LNCAP (cell line): ENCODE results near the gene PIP5K1A.

Source experiments
- CTCF ChIP-seq: fragments of 450-650 bp; IDR thresholded peaks from 2 replicates; pipeline ENCODE4 v1.5.1; 2017; ENCODE audit warnings: mild to moderate bottlenecking

Gene PIP5K1A

GRCh38 chr1:151222130-151222529 is 23.8 kb downstream of the PIP5K1A start:
- TF ChIP-seq CTCF: no peak

DNA sequence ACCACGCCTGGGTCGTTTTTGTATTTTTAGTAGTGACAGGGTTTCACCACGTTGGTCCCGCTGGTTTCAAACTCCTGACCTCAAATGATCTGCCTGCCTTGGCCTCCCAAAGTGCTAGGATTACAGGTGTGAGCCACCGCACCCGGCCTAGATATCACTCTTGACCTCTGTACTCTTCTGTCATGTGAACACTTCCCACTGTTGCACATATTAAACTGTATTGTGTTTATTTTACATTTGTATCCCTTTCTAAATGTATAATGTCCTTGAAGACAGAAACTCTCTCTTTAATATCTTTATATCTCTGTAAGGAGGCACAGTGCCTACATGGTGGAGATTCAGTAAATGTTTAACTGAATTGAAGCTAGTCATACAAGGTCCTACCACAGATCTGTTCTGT is 36.9 kb downstream of the PIP5K1A start:
- no peak for TF ChIP-seq CTCF

DNA sequence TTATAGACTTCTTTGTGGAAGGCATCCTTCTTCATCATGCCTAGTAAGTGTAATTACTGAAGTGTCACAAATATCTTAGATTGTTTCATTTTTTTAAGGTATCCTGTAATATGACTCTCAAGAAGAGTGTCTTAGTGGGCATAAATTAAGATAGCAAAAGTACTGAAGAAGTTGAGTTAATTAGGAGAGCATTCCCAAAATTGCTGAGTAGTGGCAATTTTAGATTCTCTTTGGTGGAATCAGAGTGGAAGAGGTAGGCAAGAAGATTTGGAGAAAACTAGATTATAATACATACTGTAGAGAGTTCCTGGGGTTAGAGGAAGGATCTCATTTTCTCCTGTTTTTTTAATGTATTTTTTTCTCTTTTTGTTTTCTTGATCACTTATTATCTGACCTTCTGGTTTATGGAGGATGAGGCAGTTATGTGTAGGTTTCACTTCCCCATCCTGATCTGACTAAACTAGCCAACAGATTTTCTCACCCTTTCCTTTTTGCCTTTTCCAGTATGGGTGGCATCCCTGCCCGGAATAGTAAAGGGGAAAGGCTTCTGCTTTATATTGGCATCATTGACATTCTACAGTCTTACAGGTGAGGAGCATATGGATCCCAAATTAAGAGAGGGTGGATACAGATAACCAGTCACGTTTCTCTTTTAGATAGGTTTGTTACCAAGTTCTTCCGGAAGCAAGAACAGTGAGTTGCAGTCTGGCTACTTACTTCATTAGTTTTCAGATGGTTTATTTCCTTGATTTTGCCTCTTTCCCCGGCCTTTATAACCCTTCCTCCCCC is 39.5 kb downstream of the PIP5K1A start:
- no peak for TF ChIP-seq CTCF

GRCh38 chr1:151238467-151238739 is 40.1 kb downstream of the PIP5K1A start:
- TF ChIP-seq CTCF: no peak

DNA sequence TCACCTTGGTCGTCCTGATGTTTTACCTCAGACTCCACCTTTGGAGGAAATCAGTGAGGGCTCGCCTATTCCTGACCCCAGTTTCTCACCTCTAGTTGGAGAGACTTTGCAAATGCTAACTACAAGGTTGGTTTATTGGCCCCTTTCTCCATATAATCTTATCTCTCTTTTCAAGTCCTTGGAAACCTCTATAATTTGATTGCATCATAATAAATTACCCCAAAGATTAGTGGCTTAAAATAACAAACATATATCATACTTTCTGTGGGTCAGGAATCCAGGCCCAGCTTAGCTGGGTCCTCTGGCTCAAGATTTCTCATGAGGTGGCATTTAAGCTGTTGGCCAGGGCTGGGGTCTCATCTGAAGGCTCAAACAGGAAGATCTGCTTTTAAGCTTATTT is 44.1 kb downstream of the PIP5K1A start:
- no peak for TF ChIP-seq CTCF

DNA sequence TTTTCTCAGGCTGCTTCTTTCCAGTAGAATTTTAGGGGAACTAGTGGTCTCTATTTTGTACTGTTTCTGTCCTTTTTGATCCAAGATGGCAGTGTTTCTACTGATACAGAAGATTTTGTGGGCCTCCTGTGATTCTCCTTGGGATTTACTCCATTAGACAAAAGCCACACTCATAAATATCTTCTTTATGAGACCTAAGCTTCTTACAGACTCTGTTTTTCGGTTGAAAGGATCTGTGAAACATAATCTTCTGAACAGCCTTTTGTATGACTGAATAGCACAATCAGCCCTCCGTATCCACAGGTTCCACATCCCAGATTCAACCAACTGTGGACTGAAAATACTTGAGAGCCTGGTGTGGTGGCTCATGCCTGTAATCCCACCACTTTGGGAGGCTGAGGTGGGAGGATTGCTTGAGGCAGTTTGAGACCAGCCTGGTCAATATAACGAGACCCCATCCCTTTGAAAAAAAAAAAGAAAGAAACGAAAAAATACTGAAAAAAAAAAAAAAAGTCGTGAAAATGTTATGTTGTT is 45.4 kb downstream of the PIP5K1A start:
- no peak for TF ChIP-seq CTCF

DNA sequence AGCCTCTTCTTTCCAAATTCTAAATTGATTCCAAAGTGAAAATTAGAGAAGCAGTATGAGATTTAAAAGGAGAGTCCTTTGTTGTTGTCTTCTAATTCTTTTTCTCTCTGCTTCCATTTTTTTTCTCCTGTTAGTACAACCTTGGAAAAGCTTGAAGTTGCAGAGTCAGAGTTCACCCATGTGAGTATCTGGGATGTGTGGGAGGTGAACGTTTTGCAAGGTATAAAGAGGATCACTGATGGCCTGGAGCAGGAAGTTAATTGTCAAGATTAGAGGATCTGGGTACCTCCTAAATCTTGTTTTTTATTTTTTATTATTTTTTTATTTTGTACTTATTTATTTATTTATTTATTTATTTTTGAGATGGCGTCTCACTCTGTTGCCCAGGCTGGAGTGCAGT is 48.4 kb downstream of the PIP5K1A start:
- TF ChIP-seq CTCF: no peak
